B cell (primary cell): Measurements from ENCODE around the gene NUP62.

Experiments
- CTCF ChIP-seq: fragments of 200-600 bp; IDR thresholded peaks from one replicate; pipeline ENCODE4 v1.8.0; 2022; ENCODE audit warnings: antibody characterized with exemption, mild to moderate bottlenecking
- EZH2 ChIP-seq: IDR thresholded peaks from 2 replicates; pipeline ENCODE4 v1.6.1; 2012; ENCODE audit warnings: borderline replicate concordance, low read depth, mild to moderate bottlenecking, moderate library complexity, low read length; ENCODE audit not compliant: insufficient read depth, poor library complexity, severe bottlenecking

- no peak for TF ChIP-seq CTCF
- no peak for TF ChIP-seq EZH2
These were observed 28.1 kb upstream of the NUP62 start for GRCh38 chr19:49957262-49957915.
